Epidermal melanocyte (primary cell): ENCODE data around the gene MAP1S.

Experiments used
- DNase-seq: peaks from one replicate; pipeline ENCODE4 v3.0.0; 2011; ENCODE audit warnings: low spot score; ENCODE audit not compliant: insufficient read length

Gene MAP1S, protein sequence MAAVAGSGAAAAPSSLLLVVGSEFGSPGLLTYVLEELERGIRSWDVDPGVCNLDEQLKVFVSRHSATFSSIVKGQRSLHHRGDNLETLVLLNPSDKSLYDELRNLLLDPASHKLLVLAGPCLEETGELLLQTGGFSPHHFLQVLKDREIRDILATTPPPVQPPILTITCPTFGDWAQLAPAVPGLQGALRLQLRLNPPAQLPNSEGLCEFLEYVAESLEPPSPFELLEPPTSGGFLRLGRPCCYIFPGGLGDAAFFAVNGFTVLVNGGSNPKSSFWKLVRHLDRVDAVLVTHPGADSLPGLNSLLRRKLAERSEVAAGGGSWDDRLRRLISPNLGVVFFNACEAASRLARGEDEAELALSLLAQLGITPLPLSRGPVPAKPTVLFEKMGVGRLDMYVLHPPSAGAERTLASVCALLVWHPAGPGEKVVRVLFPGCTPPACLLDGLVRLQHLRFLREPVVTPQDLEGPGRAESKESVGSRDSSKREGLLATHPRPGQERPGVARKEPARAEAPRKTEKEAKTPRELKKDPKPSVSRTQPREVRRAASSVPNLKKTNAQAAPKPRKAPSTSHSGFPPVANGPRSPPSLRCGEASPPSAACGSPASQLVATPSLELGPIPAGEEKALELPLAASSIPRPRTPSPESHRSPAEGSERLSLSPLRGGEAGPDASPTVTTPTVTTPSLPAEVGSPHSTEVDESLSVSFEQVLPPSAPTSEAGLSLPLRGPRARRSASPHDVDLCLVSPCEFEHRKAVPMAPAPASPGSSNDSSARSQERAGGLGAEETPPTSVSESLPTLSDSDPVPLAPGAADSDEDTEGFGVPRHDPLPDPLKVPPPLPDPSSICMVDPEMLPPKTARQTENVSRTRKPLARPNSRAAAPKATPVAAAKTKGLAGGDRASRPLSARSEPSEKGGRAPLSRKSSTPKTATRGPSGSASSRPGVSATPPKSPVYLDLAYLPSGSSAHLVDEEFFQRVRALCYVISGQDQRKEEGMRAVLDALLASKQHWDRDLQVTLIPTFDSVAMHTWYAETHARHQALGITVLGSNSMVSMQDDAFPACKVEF

DNA sequence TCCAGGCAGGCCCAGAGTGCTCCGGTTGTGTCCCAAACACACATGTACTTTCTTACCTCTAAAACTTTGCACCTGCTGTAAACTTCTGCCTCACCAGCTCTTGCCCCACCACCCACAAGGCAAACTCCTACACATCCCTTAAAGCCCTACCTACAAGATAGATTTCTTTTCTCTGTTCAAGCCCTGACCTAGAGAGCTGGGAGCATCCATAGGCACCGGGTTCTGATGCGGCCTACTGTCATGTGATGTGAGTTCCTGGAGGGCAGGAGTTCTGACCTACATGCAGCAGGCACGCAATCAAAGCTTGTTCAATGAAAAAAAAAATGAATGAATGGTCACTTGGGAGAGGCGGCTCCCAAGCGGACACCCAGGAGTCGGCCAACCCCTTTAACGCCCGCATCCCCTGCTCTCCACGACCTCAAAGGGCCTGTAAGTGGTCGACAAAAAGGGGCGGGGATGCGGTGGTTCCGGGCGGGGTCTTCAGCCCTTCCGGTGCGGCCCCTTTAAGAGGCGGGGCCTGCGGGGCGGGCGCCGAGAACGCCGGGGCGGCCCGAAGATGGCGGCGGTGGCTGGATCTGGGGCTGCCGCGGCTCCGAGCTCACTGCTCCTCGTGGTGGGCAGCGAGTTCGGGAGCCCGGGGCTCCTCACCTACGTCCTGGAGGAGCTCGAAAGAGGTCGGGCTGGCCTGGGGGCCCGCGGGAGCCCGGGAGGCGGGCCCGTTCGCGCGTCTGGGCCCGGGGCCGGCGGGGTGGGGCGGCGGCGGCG, at the start of gene MAP1S:
TSS of gene MAP1S (plus strand) at position 534 of the 765 bp plus-strand sequence. CDS start at position 557, 23 bp downstream.
- peak; percentile 90 for DNase-seq

DNA sequence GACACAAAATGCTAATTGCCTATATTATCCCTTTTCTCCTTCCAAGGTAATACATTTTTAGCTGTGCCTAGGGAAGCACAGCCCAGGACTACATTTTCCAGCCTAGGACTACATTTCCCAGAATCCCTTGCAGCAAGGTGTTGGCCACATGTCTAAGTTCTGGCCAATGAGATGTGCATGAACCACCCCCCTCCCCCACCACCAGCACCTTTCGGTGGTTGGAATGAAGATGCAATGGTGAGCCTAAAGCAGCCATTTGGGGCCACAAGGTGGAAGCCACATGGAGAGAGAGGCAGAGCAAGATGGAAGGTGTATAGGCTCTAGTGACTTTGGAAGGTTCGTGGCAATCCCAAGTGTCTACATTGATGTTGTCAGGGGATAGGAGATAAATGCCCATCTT, 47.4 kb upstream of the MAP1S start:
- no peak for DNase-seq

DNA sequence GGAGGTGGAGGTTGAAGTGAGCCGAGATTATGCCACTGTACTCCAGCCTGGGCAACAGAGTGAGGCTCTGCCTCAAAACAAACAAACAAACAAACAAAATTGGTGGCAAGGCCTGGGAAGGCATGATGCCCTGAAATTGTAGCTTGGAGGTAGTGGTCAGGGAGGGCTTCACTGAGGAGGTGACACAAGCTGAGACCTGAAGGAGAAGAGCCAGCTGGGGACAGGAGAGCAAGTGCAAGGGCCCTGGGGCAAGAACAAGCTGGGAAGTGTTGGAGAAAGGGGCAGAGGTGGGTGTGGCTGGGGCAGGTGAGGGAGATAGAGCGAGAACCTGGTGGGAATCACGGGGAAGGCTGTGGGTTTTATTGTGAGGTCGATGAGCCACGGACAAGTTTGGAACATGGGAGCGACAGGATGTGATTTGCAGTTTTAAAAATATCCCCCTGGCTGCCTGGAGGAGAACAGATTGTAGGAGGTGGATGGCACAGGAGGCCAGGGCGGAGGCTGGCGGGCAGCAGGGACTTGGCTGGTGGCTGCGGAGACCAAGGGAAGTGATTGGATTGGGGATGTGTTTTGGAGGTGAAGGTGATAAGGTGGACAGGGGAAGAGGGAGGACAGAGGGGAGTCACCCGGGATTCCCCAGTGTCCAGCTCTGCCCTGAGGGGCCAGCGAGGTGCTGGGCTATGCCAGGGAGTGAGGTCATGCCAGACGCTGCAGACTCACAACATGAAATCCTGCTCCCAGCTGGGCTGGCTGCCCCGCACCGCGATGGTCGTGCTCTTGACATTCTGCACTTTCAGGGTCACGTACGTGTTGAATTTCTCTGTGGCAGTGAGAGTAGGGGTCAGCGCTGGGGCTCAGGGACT, 45.1 kb upstream of the MAP1S start:
- DNase-seq = no peak

DNA sequence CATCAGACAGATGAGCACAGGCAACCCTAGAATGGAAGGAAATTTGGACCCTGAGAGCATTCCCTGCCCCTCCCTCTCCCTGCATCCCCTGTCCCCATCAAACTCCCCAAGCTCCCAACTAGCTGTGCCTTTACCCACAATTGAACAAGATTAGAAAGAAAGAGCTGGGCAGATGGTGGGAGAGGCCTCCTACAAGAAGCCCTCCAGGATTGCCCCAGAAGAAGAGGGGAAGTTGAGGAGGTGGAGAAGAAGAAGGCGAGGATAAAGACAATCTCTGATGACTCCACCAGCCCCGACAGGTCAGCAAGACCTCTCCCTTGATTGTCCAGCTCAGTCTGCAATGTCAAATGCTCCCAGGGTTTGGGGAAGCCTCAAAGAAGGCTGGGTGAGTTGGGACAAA, 43.0 kb upstream of the MAP1S start:
- DNase-seq = no peak

DNA sequence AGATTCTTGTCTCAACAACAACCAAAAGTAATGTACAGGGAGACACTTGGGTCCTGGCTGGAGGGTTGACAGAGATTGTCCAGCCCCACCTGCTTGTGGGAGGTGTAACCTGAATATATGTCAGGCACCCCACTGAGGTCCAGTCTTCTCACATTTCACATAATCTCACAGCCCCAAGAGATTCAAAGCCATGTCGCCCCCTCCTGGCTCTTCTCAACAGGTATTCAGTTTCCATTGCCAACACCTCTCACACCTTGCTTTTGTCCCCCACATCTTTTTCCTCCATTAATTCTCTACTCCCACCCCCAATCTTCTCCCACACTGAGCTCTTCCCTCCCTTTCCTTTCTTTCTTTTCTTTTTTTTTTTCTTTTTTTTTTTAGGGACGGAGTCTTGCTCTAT, 42.3 kb upstream of the MAP1S start:
- no peak for DNase-seq

DNA sequence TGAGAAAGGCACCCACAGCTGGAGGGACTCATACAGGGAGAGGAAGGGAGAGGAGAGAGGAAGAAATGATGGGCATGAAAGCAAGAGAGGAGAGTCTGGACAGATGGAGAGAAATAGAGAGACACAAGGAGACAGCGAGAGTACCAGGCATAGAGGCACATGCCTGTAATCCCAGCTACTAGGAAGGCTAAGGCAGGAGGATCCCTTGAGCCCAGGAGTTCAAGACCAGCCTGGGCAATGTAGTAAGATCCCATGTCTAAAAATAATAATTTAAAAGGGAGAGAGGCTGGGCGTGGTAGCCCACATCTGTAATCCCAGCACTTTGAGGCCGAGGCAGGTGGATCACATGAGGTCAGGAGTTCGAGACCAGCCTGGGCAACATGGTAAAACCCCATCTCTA, 40.4 kb upstream of the MAP1S start:
- no peak for DNase-seq

DNA sequence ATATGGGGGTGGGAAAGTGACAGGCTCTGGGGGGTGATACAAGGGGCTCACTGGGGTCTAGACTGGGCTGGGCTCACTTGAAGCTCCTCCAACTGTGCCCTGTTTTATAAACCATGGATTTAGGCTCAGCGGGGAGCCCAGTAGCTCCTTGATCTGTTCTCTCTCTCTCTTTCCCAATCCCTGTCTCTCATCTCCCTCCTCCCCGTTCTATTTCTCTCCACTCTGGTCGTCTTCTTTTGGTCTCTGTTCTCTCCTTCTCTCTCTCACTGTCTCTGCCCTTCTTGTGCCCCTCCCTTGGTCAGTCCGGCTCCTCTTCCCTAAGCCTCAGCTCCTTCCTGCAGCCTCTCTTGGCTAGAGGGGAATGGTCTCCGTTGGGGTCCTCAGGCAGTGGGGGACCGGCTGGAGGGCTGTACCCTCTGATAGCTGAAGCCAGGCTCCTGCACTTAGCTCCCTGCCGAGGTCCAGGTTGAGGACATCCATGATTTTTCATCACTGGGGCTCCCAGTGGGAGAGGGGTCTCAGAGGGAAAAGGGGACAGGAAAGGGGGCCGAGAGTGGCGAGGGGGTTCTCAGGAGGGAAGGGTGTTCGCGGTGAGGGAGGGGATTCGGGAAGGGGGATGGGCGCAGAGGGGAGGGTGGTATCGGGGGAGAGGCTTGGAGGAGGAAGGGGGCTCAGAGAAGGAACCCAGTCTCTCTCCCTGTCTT, 39.6 kb upstream of the MAP1S start:
- DNase-seq = no peak

DNA sequence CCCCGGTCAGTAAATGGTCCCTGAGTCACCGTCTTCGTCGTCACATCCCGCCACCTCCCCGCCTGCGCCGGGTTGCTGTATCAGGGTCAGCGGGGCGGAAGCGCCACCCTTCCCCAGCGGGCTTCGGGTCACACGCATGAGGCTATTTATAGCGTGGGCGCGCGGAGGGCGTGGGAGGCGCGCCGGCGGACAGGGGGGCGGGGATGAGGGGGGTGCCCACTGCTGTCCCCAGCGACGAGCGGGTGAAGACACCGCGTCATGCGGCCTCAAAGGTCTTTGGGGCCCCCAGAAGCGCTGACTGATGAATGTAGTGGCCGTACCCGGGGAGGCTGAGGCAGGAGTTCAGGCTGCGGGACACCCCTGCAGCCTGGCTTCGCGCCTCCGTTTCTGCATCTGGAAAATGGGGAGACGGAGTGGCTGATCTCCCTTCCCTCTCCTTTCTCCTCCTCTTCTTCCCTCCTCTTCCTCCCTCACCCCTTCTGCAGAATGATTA, 39.0 kb upstream of the MAP1S start:
- peak; percentile 53 for DNase-seq

DNA sequence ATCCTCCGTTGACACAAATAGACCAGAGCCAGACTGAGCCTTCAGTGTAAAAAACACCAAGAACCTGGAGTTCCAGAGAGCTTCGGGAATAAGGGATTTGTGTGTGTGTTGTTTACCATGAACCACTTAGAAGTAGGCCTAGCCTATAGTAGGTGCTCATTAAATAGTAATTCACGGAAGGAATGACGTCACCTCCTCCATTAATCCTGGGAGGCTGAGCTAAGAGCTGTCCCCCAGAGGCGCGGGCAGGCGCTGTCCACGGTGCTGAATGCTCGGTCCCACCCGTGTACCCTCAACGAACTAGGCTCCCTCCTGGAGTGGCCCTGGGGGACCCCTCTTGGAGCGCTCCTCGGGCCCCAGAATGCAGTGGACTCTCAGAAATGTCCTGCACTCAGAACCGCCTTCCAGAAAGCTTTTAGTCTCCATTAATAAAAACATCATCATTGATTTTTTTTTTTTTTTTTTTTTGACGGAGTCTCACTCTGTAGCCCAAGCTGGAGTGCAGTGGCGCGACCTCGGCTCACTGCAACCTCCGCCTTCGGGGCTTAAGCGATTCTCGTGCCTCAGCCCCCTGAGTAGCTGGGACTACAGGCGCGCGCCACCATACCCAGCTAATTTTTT, 37.7 kb upstream of the MAP1S start:
- DNase-seq = no peak

DNA sequence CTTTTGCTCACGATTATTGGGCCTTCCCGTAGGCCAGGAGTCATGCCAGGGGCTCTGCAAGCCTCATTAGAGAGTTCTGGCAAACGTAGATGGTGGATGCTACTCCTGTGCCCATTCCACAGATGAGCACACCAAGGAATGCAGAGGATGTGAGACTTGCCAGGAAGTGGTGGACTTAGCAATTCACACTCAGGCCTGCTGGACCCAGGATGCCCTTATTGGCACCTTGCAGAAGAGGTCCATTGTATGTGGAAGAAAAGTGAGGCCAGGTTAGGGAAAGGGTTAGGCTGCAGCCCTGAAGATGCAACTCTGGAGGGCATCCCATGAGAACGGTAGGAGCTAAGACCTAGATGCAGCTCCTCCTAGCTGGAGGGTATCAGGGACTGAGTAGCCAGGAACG, 37.0 kb upstream of the MAP1S start:
- DNase-seq = no peak

DNA sequence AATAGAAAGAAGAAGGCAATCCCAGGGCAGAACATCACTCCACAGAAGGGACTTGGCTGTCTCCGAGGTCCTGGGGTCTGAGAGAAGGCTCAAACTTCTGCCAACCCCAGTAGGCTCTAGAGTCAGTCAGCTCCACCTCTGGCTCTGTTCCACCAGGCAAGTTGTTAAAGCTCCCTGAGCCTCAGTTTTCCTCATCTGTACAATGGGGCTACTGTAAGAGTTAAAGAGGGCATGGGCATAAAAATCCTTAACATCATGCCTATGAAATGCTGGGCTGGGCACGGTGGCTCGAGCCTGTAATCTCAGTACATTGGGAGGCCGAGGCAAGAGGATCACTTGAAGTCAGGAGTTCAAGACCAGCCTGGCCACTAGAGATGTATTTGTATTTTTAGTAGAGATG, 36.2 kb upstream of the MAP1S start:
- no peak for DNase-seq

DNA sequence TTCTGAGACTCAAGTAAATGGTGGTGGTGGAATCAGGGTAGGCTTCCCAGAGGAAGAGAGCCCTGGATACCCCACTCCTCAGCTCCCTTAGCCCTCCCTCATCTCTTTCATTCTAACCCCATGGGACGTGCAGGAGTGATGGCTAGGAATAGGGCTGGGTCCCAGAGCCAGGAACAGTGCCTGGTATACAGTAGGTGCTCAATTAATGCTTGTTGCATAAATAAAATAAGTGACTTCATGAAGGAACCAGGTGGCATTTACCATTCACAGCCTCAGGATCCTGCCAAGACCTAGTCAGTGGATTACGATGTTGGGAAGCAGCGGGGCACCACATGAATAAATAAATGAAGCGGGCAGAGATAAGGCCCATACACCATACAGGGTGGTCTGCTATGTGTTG, 35.0 kb upstream of the MAP1S start:
- DNase-seq = no peak

DNA sequence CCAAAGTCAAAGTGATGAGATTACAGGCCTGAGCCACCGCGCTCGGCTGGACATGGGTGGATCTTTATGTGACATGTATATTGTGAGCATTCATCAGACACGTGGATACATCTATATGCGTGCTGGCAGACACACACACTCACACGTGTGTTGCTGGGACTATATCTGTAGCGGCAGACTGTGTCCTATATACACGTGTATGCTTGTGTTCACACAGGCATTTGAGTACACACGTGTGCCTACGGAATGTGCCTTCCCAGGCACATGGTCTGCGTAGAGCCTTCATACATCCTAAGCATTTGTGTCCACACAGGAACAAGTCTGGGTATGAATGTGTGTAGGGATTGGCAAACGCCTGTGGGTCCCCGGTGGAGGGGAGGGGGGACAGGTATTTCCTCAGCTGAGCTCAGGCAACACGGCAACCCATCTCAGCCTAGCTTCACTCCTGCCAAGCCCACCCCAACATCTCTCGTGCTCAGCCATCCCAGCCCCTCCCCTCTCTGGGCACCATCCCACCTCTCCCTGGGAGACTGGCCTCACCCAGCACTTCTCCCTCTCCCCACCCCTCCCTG, 33.7 kb upstream of the MAP1S start:
- DNase-seq = no peak

DNA sequence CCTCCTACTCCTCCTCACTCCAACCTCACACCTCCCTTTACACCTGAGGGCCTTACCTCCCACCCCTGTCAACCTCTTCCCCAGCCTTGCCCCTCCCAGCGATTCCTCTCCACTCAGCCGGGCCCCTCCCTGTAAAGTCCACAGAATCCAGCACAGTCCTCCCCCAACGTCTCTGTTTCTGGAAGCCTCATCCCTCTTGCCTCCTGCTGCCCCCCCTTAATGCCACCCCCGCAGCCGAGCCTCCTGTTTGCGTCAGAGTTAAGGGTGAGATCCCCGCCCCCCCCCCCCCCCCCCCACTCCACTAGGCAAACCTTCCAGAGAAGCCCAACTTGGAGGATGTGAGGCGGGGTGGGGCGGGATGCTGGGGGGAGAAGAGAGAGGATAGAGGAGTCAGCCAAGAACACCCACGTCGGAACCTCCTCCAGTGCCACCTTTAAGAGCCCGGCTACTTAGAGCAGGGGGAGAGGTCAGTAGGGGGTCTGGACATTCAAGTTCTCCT, 33.2 kb upstream of the MAP1S start:
- DNase-seq = no peak

DNA sequence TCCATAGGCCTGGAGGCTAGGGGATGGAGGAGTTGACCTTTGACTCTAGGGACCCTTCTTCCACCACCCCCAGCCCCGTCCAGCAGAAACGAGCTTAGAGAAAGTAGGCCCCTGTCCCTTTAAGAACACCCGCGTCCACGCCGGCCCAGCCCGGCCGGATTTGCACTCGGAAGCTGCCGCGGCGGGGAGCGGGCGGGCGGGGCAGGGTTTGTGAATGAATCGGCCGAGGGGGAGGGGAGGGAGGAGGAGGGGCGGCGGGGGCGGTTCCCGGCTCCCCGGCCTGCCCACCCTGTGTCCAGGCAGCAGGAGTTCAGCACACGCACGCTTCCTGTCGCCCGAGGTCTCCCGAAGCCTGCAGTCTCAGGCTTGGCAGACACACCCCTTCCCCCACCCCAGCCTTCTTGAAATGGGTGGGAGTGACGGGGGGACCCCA, 32.7 kb upstream of the MAP1S start:
- no peak for DNase-seq

DNA sequence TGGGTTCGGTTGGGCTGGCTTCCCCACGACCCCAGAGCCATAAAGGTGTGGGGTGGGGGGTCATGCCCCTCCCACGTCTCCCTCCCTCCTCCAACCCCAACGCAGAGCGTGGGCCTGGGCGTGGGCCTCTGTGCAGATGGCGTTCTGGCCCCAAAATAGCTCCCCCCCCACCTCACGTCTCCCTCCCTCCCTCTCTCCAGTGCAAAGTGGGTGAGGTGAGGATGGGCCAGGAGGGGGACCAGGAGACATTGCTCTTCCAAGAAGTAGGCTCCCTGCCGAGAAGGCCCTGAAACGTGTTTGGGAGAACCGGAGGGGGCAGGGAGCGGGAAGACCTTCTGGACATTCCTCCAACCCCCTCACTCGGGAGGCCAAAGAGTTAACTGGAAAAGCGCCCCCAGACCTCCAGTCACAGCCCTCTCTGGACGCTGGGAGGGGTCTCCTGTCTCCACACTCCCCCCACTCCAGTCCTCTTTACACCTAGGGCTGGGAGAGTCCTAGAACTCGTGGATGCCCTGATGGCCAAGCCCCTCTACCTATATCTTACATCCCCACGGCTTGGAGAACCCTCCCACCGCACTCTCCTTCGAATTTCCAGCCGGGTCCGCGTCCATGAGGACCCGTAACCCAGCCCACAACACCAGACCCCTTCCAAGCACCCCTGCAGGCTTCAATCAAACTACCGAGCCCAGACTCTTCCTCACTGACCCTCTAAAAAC, 32.0 kb upstream of the MAP1S start:
- no peak for DNase-seq

DNA sequence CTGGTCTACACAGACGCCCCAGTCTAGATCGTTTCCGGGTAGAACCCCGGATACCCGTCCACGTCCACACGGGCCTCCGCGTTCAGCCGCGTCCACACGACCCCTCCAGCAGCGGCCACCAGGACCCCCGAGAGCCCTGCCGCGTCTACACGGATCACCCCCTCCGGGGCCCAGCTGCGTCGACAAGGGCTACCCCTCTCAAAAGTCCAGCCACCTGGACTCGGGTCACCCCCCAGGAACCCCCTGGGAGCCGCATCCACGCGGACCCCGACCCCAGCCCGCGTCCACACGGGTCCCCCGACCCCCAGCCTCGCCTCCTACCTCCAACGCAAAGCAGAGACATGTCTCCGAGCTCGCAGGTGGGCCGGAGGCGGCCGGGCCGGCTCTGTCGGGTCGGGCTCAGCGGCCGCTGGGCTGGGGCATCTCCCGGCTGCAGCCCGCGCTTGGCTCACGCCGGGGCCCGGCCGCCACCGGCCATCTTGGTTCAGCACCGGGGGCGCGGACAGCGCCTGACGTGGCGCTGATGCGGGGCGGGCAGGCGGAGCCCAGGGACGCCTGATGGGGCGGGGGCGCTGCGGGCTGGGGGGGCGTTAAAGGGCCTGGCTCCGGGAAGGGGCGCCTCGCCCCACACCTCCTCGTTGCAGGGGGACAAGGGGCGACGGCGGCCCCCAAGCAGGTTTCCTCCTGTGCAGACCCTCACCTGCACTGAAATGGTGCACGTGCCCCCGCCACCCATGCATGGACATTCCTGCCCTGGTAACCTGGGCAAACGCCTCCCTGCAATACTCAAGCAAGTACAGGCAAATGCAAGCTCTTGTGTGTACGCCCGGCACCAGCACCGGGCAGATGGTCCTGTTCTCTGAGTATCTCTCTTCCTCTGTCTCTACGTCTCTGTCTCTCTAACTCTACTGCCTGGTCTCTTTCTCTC, 31.2 kb upstream of the MAP1S start, which contains the start of gene UNC13A:
TSS of gene UNC13A (minus strand) at position 498 of the 928 bp plus-strand sequence. CDS start at position 343, 155 bp downstream.
- DNase-seq = no peak
